ENCODE results near the gene ITSN1. TPM values are rescaled to one million over a fixed set of nuclear protein-coding genes. Genes with fewer than 3 reads are reported as not detected.

ITSN1 gene
- total and polyA plus RNA-seq, 2 of the 13 experiments (the other 11 are each of a cell fraction or from before 2014, with no cell fraction given): 26.1 to 33.8 TPM

DNA sequence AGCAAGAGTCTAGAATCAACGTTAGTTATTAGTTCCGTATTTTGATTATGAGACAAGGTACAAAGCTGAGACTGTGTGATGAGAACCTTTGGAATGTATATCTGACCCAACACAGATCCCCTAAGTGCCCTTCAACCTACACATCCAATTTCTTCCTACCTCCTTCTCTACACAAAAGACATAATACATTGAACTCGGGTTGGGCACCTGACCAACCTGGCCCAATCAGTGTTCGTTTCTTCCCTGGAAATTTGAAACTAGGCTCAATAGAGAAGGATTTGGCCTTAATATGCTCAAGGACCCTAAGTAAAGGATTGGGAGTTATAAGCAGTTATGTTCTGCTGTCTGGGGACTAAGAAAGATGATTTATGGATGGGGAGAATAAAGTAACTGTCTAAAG lies 12.1 kb downstream of the ITSN1 start:
- H3K27ac ChIP-seq (ENCODE audit: extremely low read length, insufficient read depth, low read length): no peak overlapping the region
- no peak overlapping the region for H3K4me3 ChIP-seq (replicated peaks in 1 of 3; ENCODE audit: insufficient read depth in 1 of 3, low read depth in 2 of 3, low read length in 3 of 3)
- intact Hi-C loops (cut with micrococcal nuclease; ENCODE audit: unreplicated experiment) (no loop called here), in situ Hi-C loops (cut with HindIII; ENCODE audit: extremely low pct_ligation_motif_present, low pct_unique_long_range_greater_than_20kb) (no loop called here)
- no TSS peak for BruUV-seq (replicated peaks)
- no peaks in the 10 kb centered on the region for H3K36me3 ChIP-seq (replicated peaks in 1 of 2; ENCODE audit: control insufficient read depth in 1 of 2, insufficient read depth in 2 of 2, low read length in 2 of 2)
- CTCF ChIA-PET (ENCODE audit: low intra/inter-chr PET ratio, low total read pairs): no interaction called here
- FAIRE-seq (no peak), ATAC-seq (no peak), DNase-seq (ENCODE audit: low spot score) (no peak)
- no peaks in the 10 kb centered on the region for H3K9me3 ChIP-seq (ENCODE audit: low read length)
- no peaks in the 10 kb centered on the region for H3K27me3 ChIP-seq (ENCODE audit: control insufficient read depth in 1 of 2, insufficient read depth in 2 of 2, low read length in 2 of 2)
- WGBS (ENCODE audit: low lambda C conversion rate): 94% methylated on average over 4 of the region's 4 CpGs
- H3K79me2 ChIP-seq (ENCODE audit: insufficient read depth, low read length): peaks cover 71% of the 10 kb centered on the region
- H3K4me2 ChIP-seq (ENCODE audit: low read depth, low read length): no peak overlapping the region
- TF ChIP-seq NR3C1 (CRISPR knock-in tag; IDR thresholded peaks at IDR 0.05) (no peak), ZNF274 (CRISPR knock-in tag; IDR thresholded peaks at IDR 0.05) (no peak), KDM4B (CRISPR knock-in tag; IDR thresholded peaks at IDR 0.05) (no peak), ZBTB26 (CRISPR knock-in tag; IDR thresholded peaks at IDR 0.05; ENCODE audit: borderline replicate concordance) (no peak), PLSCR1 (CRISPR knock-in tag; IDR thresholded peaks at IDR 0.05; ENCODE audit: borderline replicate concordance) (no peak), THYN1 (CRISPR knock-in tag; IDR thresholded peaks at IDR 0.05; ENCODE audit: borderline replicate concordance, low read depth) (no peak), PAWR (CRISPR knock-in tag; IDR thresholded peaks at IDR 0.05; ENCODE audit: borderline replicate concordance) (no peak), BRD4 (CRISPR knock-in tag; IDR thresholded peaks at IDR 0.05) (no peak), ZSCAN29 (CRISPR knock-in tag; conservative IDR thresholded peaks at IDR 0.05) (no peak), HES4 (CRISPR knock-in tag; IDR thresholded peaks at IDR 0.05; ENCODE audit: borderline replicate concordance) (no peak), SP2 (CRISPR knock-in tag; IDR thresholded peaks at IDR 0.05) (no peak), ZNF335 (CRISPR knock-in tag; IDR thresholded peaks at IDR 0.05) (no peak), ZNF597 (CRISPR knock-in tag; IDR thresholded peaks at IDR 0.05) (no peak)
- TF ChIP-seq, protein P1, sequence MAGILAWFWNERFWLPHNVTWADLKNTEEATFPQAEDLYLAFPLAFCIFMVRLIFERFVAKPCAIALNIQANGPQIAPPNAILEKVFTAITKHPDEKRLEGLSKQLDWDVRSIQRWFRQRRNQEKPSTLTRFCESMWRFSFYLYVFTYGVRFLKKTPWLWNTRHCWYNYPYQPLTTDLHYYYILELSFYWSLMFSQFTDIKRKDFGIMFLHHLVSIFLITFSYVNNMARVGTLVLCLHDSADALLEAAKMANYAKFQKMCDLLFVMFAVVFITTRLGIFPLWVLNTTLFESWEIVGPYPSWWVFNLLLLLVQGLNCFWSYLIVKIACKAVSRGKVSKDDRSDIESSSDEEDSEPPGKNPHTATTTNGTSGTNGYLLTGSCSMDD (CRISPR knock-in tag; IDR thresholded peaks at IDR 0.05): no peak
- POLR2A ChIA-PET: no interaction called here
- no peak overlapping the region for H3K9ac ChIP-seq (ENCODE audit: insufficient read depth, low read depth, low read length)
- no peak overlapping the region for H2AFZ ChIP-seq (ENCODE audit: low read length)
- peaks cover 20% of the 10 kb centered on the region for H3K4me1 ChIP-seq (ENCODE audit: insufficient read depth, low read length)
- 0 out of 2 replicates have a peak, but pooled peaks cover 4% of the 10 kb centered on the region for H4K20me1 ChIP-seq (ENCODE audit: insufficient read depth, low read length)
